GM12878 (cell line): ENCODE results near the gene ERC2. TPM values are rescaled to one million over a fixed set of nuclear protein-coding genes. Genes with fewer than 3 reads are reported as not detected.
A peak's percentile ranks its signal among the peaks of the same experiment; 100 is the strongest.

Experiments
- ATAC-seq: fragments of 200-7000 bp; cut with Tn5 transposase; 3 replicates; pipeline ENCODE4 v1.9.1; 2020; ENCODE audit warnings: mild to moderate bottlenecking, moderate library complexity
- BruUV-seq: library from RNA; stranded (reverse); fragments of 400-500 nt; replicated peaks from 2 replicates; lab custom pipeline; 2021; lab: Mats Ljungman, UMichigan
- CTCF ChIA-PET: fragments of 300-600 bp; sonication (Branson Sonifier 250); formaldehyde crosslinking; extraction: SDS; loops from one replicate; lab custom pipeline; 2021; ENCODE audit warnings: inconsistent platforms; lab: Yijun Ruan, JAX
- POLR2A ChIA-PET: fragments of 350-600 bp; formaldehyde crosslinking; extraction: SDS; loops from one replicate; lab custom pipeline; 2021; ENCODE audit warnings: inconsistent platforms; lab: Charles Lee
- RAD21 ChIA-PET: fragments of 300-600 bp; sonication (Branson Sonifier 250); formaldehyde crosslinking; loops from one replicate; lab custom pipeline; 2023; ENCODE audit warnings: antibody characterized with exemption; ENCODE audit not compliant: unreplicated experiment; lab: Charles Lee
- SMC1A ChIA-PET: fragments of 300-600 bp; sonication (Branson Sonifier 250); formaldehyde crosslinking; loops from one replicate; lab custom pipeline; 2023; ENCODE audit not compliant: unreplicated experiment, uncharacterized antibody; lab: Charles Lee
- DNase-seq: peaks from one replicate; pipeline ENCODE4 v3.0.0-alpha.2; 2011; ENCODE audit warnings: low read depth, low spot score
- FAIRE-seq: peaks from 3 replicates; lab custom pipeline; 2011; peaks lifted over from hg19 to GRCh38; lab: Jason Lieb, UNC
- H2AFZ ChIP-seq: 2 replicates; pipeline ENCODE4 v1.6.0; 2011; ENCODE audit warnings: low read depth, low read length, control low read depth; ENCODE audit not compliant: control insufficient read depth
- H3K27ac ChIP-seq: 2 replicates; pipeline ENCODE4 v1.5.1; 2011; ENCODE audit warnings: control low read depth; ENCODE audit not compliant: control insufficient read depth, insufficient read depth
- H3K27me3 ChIP-seq, 2 experiments: replicated peaks in 1 of 2; 2 replicates each; pipeline versions ENCODE4 v1.6.0 to v1.6.1; 2011; ENCODE audit warnings: low read length in 1 of 2; ENCODE audit not compliant: control insufficient read depth in 2 of 2, insufficient read depth in 2 of 2
- H3K36me3 ChIP-seq, 2 experiments: 2 replicates each; pipeline ENCODE4 v1.5.1; 2011; ENCODE audit warnings: low read length in 1 of 2; ENCODE audit not compliant: control insufficient read depth in 2 of 2, insufficient read depth in 2 of 2
- H3K4me1 ChIP-seq: 2 replicates; pipeline ENCODE4 v1.6.1; 2011; ENCODE audit warnings: mild to moderate bottlenecking, low read length, moderate library complexity, mixed read lengths; ENCODE audit not compliant: control insufficient read depth, insufficient read depth
- H3K4me2 ChIP-seq: 2 replicates; pipeline ENCODE4 v1.6.0; 2011; ENCODE audit warnings: control low read depth; ENCODE audit not compliant: control insufficient read depth, insufficient read depth
- H3K4me3 ChIP-seq: fragments of 200-600 bp; sonication (generic); 2 replicates; pipeline ENCODE4 v1.5.1; 2016
- H3K79me2 ChIP-seq: 2 replicates; pipeline ENCODE4 v1.6.0; 2011; ENCODE audit warnings: low read length; ENCODE audit not compliant: control insufficient read depth, insufficient read depth
- H3K9ac ChIP-seq: 2 replicates; pipeline ENCODE4 v1.8.0; 2011; ENCODE audit warnings: low read length, control low read depth, mixed read lengths; ENCODE audit not compliant: control insufficient read depth, insufficient read depth
- H3K9me3 ChIP-seq: replicated peaks from 3 replicates; pipeline ENCODE4 v1.5.1; 2011; ENCODE audit warnings: mild to moderate bottlenecking, low read length; ENCODE audit not compliant: control insufficient read depth, insufficient read depth
- H4K20me1 ChIP-seq: 2 replicates; pipeline ENCODE4 v1.6.0; 2011; ENCODE audit not compliant: control insufficient read depth, insufficient read depth
- ATF3 ChIP-seq: IDR thresholded peaks from 2 replicates; pipeline ENCODE4 v1.6.1; 2011; ENCODE audit warnings: low read depth, mild to moderate bottlenecking, low read length, moderate library complexity, borderline replicate concordance; ENCODE audit errors: extremely low read depth
- NFXL1 ChIP-seq: fragments of 450-650 bp; IDR thresholded peaks from 2 replicates; pipeline ENCODE4 v1.6.1; 2017; ENCODE audit warnings: antibody characterized with exemption, mild to moderate bottlenecking, borderline replicate concordance
- NFYB ChIP-seq: IDR thresholded peaks from 2 replicates; pipeline ENCODE4 v1.6.1; 2011; ENCODE audit warnings: low read depth, mild to moderate bottlenecking, low read length, improper control_type of control experiment, moderate library complexity; ENCODE audit not compliant: insufficient read depth
- NKRF ChIP-seq: fragments of 450-650 bp; conservative IDR thresholded peaks from 2 replicates; pipeline ENCODE4 v1.6.1; 2017; ENCODE audit warnings: mild to moderate bottlenecking, moderate library complexity
- SMC3 ChIP-seq: IDR thresholded peaks from 2 replicates; pipeline ENCODE4 v1.6.1; 2011; ENCODE audit warnings: low read length, improper control_type of control experiment, borderline replicate concordance
- WRNIP1 ChIP-seq: IDR thresholded peaks from 2 replicates; pipeline ENCODE4 v1.6.1; 2011; ENCODE audit warnings: low read depth, low read length, improper control_type of control experiment, borderline replicate concordance
- ZBTB4 ChIP-seq: fragments of 450-650 bp; formaldehyde crosslinking; IDR thresholded peaks from 2 replicates; pipeline ENCODE4 v1.4.0; 2022; ENCODE audit warnings: mild to moderate bottlenecking, moderate library complexity
- WGBS: methylation state at CpG from one replicate; pipeline ENCODE4 v1.1.6; 2016; ENCODE audit warnings: low lambda C conversion rate; ENCODE audit not compliant: insufficient replicate concordance, insufficient coverage; ENCODE audit errors: missing lambda C conversion rate; 5-methylcytosine and 5-hydroxymethylcytosine counted together
- in situ Hi-C: fragments of 300-500 bp; cut with MboI; formaldehyde crosslinking; loops from 9 replicates; pipeline ENCODE4 v1.14.3; 2018; ENCODE audit warnings: mixed read lengths
- intact Hi-C: fragments of 100-400 bp; cut with micrococcal nuclease; formaldehyde crosslinking; loops from one replicate; pipeline ENCODE4 v1.14.2; 2022; ENCODE audit not compliant: unreplicated experiment
- polyA plus RNA-seq, 11 experiments: library from polyadenylated mRNA; depleted of rRNA in 4 of 11; unstranded in 6 of 11; stranded (reverse) in 5 of 11; fragments of >200 nt; fragmentation: Nextera tagmentation in 4 of 11; fragmentation: Illumina TruSeq in 1 of 11; extraction: Ambion mirVana in 4 of 11; extraction: Trizol in 1 of 11; gene quantifications; 1 replicate in 1 of 11; 2 replicates in 10 of 11; pipeline versions ENCODE4 v1.2.1 to v1.2.3, GENCODE V29; 2011 to 2016; ENCODE audit warnings: inconsistent platforms in 2 of 11, missing spikeins in 2 of 11, low read depth in 1 of 11
- total RNA-seq, 4 experiments: library from RNA; depleted of rRNA in 3 of 4; stranded (reverse); fragments of >200 nt in 3 of 4; fragmentation: Illumina TruSeq in 1 of 4; extraction: Trizol in 1 of 4; gene quantifications; 2 replicates each; pipeline versions ENCODE4 v1.2.1 to v1.2.3, GENCODE V29; 2013 to 2021

ERC2 gene
- total and polyA plus RNA-seq, 10 of the 15 experiments (the other 5 are each of a cell fraction or from before 2014, with no cell fraction given): 0.06 to 1.4 (median 0.12) TPM; not detected in 3

- intact Hi-C loops: no loop called here
- H4K20me1 ChIP-seq: no peaks in the 10 kb centered on the region
- WGBS: 0% methylated on average over 1 of the region's 1 CpG
- no peak overlapping the region for H3K4me2 ChIP-seq
- in situ Hi-C loops: no loop called here
- H2AFZ ChIP-seq: no peak overlapping the region
- SMC1A ChIA-PET: no interaction called here
- no peak overlapping the region for H3K4me3 ChIP-seq
- no peaks in the 10 kb centered on the region for H3K79me2 ChIP-seq
- FAIRE-seq: no peak
- no peak overlapping the region for H3K27ac ChIP-seq
- no peaks in the 10 kb centered on the region for H3K9me3 ChIP-seq
- H3K9ac ChIP-seq: no peak overlapping the region
- ATAC-seq: no peak
- no peaks in the 10 kb centered on the region for H3K4me1 ChIP-seq
- TF ChIP-seq NFYB: 0 out of 2 replicates have a peak, but pooled peaks have one; percentile 2
- TF ChIP-seq ATF3: no peak
- TF ChIP-seq, all 136 proteins: peak for 1
- POLR2A ChIA-PET: no interaction called here
- no peak for DNase-seq
- RAD21 ChIA-PET: no interaction called here
- H3K36me3 ChIP-seq: no peaks in the 10 kb centered on the region
- no TSS peak for BruUV-seq
- H3K27me3 ChIP-seq: peaks cover 0 to 2% of the 10 kb centered on the region in 2 experiments; a peak in 2 of 4 replicates
- CTCF ChIA-PET: no interaction called here
Measured at GRCh38 chr3:55770077-55770476, 698.2 kb downstream of the ERC2 start.

- FAIRE-seq (no peak), DNase-seq (no peak)
- no peak for TF ChIP-seq NKRF
- TF ChIP-seq WRNIP1: no peak
- TF ChIP-seq SMC3: no peak
- no peak for TF ChIP-seq ZBTB4 (CRISPR knock-in tag)
- TF ChIP-seq NFXL1: no peak
Measured at GRCh38 chr3:55766753-55767152, 701.5 kb downstream of the ERC2 start.

More at GRCh38 chr3:55766753-55767152, 701.5 kb downstream of the ERC2 start:
- Histone ChIP-seq H3K9ac (no peak overlapping the region), H3K4me1 (no peaks in the 10 kb centered on the region), H3K4me3 (no peak overlapping the region), H3K4me2 (no peak overlapping the region), H3K9me3 (no peaks in the 10 kb centered on the region), H3K27ac (no peak overlapping the region), H3K27me3 (no peaks in the 10 kb centered on the region), H2AFZ (no peak overlapping the region), H3K79me2 (no peaks in the 10 kb centered on the region), H3K36me3 (no peaks in the 10 kb centered on the region), H4K20me1 (no peaks in the 10 kb centered on the region)
- ChIA-PET SMC1A (no interaction called here), CTCF (interaction anchor here (0.5 kb wide), 1 partner anchor 528 kb away, joined by 4 read pairs; no protein-coding TSS in a partner anchor), POLR2A (no interaction called here), RAD21 (interaction anchor here (0.6 kb wide), 1 partner anchor 126 kb away, joined by 3 read pairs; no protein-coding TSS in a partner anchor)
- intact Hi-C loops: no loop called here
- WGBS: 15% methylated on average over 1 of the region's 1 CpG
- no peak for ATAC-seq
- in situ Hi-C loops: no loop called here
- BruUV-seq: no TSS peak
